Measurements from ENCODE around the gene ZNF362. TPM values are rescaled to one million over a fixed set of nuclear protein-coding genes. Genes with fewer than 3 reads are reported as not detected.

The ZNF362 gene, protein sequence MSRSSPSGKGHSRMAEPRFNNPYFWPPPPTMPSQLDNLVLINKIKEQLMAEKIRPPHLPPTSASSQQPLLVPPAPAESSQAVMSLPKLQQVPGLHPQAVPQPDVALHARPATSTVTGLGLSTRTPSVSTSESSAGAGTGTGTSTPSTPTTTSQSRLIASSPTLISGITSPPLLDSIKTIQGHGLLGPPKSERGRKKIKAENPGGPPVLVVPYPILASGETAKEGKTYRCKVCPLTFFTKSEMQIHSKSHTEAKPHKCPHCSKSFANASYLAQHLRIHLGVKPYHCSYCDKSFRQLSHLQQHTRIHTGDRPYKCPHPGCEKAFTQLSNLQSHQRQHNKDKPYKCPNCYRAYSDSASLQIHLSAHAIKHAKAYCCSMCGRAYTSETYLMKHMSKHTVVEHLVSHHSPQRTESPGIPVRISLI
- polyA plus RNA-seq (2013, experiment 1 of 2) = 25.3 TPM
- polyA plus RNA-seq (2013, experiment 2 of 2) = 25.7 TPM

DNA sequence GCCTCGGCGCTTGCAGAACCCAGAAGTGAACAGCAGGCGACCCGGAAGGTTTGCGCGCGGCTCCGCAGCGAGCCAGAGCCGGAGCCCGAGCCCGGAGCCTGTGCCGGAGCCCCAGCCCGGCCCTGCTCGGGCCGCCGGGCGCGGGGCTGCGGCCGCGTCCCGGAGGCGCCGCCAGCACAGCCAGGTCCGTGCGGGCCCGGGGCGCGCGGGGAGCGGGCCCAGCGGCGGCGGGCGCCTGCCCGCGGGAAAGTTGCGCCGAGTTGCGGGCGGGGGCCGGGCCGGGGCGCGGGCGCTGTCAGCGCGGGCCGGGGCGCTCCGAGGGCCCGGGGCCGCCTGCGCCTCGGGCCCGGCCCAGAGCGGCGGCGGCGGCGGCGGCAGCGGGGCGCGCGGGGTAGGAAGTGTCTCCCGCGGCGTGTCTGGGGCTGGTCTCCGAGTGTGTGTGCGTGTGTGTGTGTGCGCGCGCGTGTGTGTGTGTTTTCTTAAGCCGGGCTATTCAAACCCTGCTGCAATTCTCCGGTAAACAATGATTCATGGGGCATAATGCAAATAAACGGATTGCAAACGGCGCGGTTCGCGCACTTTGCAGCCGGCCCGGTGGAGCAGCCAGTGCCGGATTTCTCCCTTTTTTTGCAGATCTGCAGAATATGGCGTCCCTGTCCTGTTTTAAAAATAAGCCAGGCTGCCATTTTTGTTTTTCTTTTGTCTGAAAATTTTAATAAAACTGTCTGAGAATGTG lies at the start of gene ZNF362:
Gene ZNF362 (plus strand): TSS at position 22 of the 736 bp plus-strand sequence. CDS start 14,083 bp downstream, outside the sequence.
- H3K9ac ChIP-seq (ENCODE audit: low read length) = peak within 1 kb of the TSS; percentile 87

DNA sequence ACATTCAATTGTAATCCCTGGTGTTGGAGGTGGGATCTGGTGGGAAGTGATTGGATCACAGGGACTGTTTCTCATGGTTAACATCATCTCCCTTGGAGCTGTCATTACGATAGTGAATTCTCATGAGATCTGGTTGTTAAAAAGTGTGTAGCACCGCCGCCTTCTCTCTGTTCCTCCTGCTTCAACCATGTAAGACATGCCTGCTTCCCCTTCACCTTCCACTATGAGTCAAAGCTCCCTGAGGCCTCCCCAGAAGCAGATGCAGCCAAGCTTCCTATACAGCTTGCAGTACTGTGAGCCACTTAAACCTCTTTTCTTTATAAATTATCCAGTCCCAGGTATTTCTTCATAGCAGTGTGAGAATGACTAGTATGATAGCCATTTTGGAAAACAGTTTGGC lies 44.3 kb upstream of the ZNF362 start:
- H2AK5ac ChIP-seq (ENCODE audit: low read length) = no peak overlapping the region
- no peak overlapping the region for H3K4ac ChIP-seq (ENCODE audit: low read depth, low read length)
- H2BK15ac ChIP-seq (replicated peaks; ENCODE audit: low read depth) = no peak overlapping the region
- H3K23ac ChIP-seq (ENCODE audit: low read length) = no peak overlapping the region
- no peaks in the 10 kb centered on the region for H3K4me1 ChIP-seq (ENCODE audit: control insufficient read depth, low read depth, low read length)
- H2BK120ac ChIP-seq (ENCODE audit: low read depth, low read length) = no peak overlapping the region
- no CpG with 5 or more reads among the region's 3 CpGs for WGBS (ENCODE audit: extremely low coverage, insufficient coverage, low lambda C conversion rate)
- DNase-seq = no peak
- no peaks in the 10 kb centered on the region for H3K27me3 ChIP-seq (ENCODE audit: insufficient read depth, low read length, poor library complexity)
- H3K18ac ChIP-seq (ENCODE audit: low read length) = no peak overlapping the region
- H2BK5ac ChIP-seq (ENCODE audit: low read length) = no peak overlapping the region
- H3K79me1 ChIP-seq (ENCODE audit: low read length) = no peaks in the 10 kb centered on the region
- no peak overlapping the region for H4K8ac ChIP-seq (ENCODE audit: low read depth, low read length)
- no peak overlapping the region for H3K56ac ChIP-seq (ENCODE audit: low read length)
- no peaks in the 10 kb centered on the region for H3K79me2 ChIP-seq (ENCODE audit: control insufficient read depth, insufficient read depth, low read length)
- no peak overlapping the region for H3K4me2 ChIP-seq (ENCODE audit: low read length)
- no peak overlapping the region for H3K9ac ChIP-seq (ENCODE audit: low read length)
- no peak overlapping the region for H4K5ac ChIP-seq (ENCODE audit: low read length)
- no peaks in the 10 kb centered on the region for H3K36me3 ChIP-seq (ENCODE audit: control insufficient read depth, insufficient read depth, low read length)
- no peak overlapping the region for H3K27ac ChIP-seq (ENCODE audit: low read depth, low read length)
- H3K4me3 ChIP-seq (ENCODE audit: low read length) = no peak overlapping the region

More for the DNA sequence above, at the start of gene ZNF362:
- H3K23ac ChIP-seq (ENCODE audit: low read length) = peak within 1 kb of the TSS; percentile 66
- peak within 1 kb of the TSS; percentile 95 for H3K56ac ChIP-seq (ENCODE audit: low read length)
- peak within 1 kb of the TSS; percentile 31 for H2BK120ac ChIP-seq (ENCODE audit: low read depth, low read length)
- H3K18ac ChIP-seq (ENCODE audit: low read length) = peak within 1 kb of the TSS; percentile 93
- no peak within 1 kb of the TSS for H4K5ac ChIP-seq (ENCODE audit: low read length)
- peak; percentile 78 for DNase-seq
- H3K36me3 ChIP-seq (ENCODE audit: control insufficient read depth, insufficient read depth, low read length) = peaks cover 1% of the 10 kb centered on the region
- H4K8ac ChIP-seq (ENCODE audit: low read depth, low read length) = peak within 1 kb of the TSS; percentile 58
- WGBS (ENCODE audit: extremely low coverage, insufficient coverage, low lambda C conversion rate) = no CpG with 5 or more reads among the region's 88 CpGs
- H3K4ac ChIP-seq (ENCODE audit: low read depth, low read length) = peak within 1 kb of the TSS; percentile 76
- H3K4me1 ChIP-seq (ENCODE audit: control insufficient read depth, low read depth, low read length) = peaks cover 20% of the 10 kb centered on the region
- H3K79me1 ChIP-seq (ENCODE audit: low read length) = peaks cover 25% of the 10 kb centered on the region
- H2BK15ac ChIP-seq (replicated peaks; ENCODE audit: low read depth) = no peak within 1 kb of the TSS
- peak within 1 kb of the TSS; percentile 66 for H3K4me2 ChIP-seq (ENCODE audit: low read length)
- peak within 1 kb of the TSS; percentile 30 for H2BK5ac ChIP-seq (ENCODE audit: low read length)
- peak within 1 kb of the TSS; percentile 86 for H3K4me3 ChIP-seq (ENCODE audit: low read length)
- peaks cover 27% of the 10 kb centered on the region for H3K79me2 ChIP-seq (ENCODE audit: control insufficient read depth, insufficient read depth, low read length)
- no peaks in the 10 kb centered on the region for H3K27me3 ChIP-seq (ENCODE audit: insufficient read depth, low read length, poor library complexity)
- H3K27ac ChIP-seq (ENCODE audit: low read depth, low read length) = peak within 1 kb of the TSS; percentile 75
- no peak within 1 kb of the TSS for H2AK5ac ChIP-seq (ENCODE audit: low read length)

DNA sequence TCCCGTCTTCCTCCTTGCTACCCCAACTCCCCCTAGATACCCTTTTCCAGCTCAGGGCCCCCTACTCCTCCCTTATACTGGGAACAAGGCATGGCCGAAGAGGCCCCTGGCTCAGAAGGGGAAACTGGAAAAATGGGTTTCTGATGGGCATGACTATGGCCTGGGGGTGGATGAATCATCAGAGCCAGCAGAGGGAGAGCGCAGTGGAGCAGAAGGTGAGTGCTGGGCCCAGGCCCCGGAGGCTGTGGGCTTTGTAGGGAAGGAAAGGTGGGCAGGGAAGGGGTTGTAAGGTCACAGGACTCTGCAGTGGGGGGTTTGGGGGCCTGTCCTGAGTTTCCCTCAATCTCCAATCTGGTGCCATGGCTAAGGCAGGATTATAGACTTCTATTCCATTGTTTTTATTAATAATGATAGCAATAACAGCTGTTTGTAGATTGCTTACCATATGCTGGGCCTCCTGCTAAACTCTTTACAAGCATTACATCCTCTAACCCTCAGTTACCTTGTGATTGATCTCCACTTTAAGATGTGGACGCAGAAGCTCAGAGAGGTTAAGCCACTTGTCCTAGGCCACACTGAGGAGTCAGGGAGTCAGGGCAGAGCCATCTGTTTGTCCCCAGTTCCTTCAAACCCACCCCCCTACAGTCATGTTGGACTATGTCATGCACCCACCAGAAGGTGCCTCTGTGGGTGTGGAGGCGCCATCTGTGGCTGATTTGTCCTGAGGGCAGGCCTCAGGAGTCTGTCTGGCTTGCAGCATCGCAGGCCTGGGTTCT lies 36.2 kb upstream of the ZNF362 start:
- Histone ChIP-seq H2AK5ac (ENCODE audit: low read length) (no peak overlapping the region), H3K4me1 (ENCODE audit: control insufficient read depth, low read depth, low read length) (no peaks in the 10 kb centered on the region), H3K36me3 (ENCODE audit: control insufficient read depth, insufficient read depth, low read length) (no peaks in the 10 kb centered on the region), H3K9ac (ENCODE audit: low read length) (no peak overlapping the region), H3K79me2 (ENCODE audit: control insufficient read depth, insufficient read depth, low read length) (no peaks in the 10 kb centered on the region), H3K27me3 (ENCODE audit: insufficient read depth, low read length, poor library complexity) (no peaks in the 10 kb centered on the region), H3K56ac (ENCODE audit: low read length) (peak overlapping the region; percentile 22), H3K23ac (ENCODE audit: low read length) (no peak overlapping the region), H3K27ac (ENCODE audit: low read depth, low read length) (no peak overlapping the region), H3K4me3 (ENCODE audit: low read length) (no peak overlapping the region), H3K4me2 (ENCODE audit: low read length) (no peak overlapping the region), H2BK120ac (ENCODE audit: low read depth, low read length) (no peak overlapping the region), H2BK5ac (ENCODE audit: low read length) (no peak overlapping the region), H4K5ac (ENCODE audit: low read length) (no peak overlapping the region), H3K18ac (ENCODE audit: low read length) (no peak overlapping the region), H4K8ac (ENCODE audit: low read depth, low read length) (no peak overlapping the region), H3K79me1 (ENCODE audit: low read length) (no peaks in the 10 kb centered on the region), H3K4ac (ENCODE audit: low read depth, low read length) (no peak overlapping the region), H2BK15ac (replicated peaks; ENCODE audit: low read depth) (no peak overlapping the region)
- peak; percentile 73 for DNase-seq
- no CpG with 5 or more reads among the region's 7 CpGs for WGBS (ENCODE audit: extremely low coverage, insufficient coverage, low lambda C conversion rate)

DNA sequence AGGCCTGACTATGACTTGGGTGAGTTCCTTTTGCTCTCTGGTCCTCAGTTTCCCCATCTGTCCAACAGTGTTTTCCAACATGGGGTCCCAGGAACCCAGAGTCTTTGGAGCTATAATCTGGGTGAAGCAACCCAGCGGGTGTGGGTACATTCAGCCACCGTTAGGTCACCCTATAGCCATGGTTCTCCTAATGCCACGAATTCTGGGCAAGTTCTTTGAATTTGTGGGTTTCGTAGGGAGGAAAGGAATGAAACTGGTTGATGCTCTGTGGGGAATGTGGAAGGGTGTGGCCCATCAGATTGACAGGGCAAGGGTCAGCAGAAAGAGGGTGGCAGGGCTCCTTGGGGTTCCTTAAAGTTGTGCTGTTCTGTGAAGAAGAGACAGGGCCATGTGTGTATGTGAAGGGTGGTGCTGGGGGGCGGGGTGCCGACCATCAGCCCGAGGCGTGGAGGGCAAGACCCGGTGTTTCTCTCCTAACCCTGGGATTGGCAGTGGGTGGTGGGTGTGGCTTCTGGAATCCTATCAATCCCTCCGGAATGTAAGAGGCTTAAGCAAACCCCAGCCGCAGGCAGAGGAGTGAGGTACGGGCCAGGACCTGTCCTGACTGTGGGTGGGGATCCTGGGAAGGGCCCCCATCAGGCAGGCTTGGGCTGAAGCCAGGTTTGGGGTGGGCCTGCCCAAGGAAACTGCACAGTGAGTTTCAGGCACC lies 35.5 kb upstream of the ZNF362 start:
- Histone ChIP-seq H3K4me1 (ENCODE audit: control insufficient read depth, low read depth, low read length) (no peaks in the 10 kb centered on the region), H3K27ac (ENCODE audit: low read depth, low read length) (no peak overlapping the region), H3K4me2 (ENCODE audit: low read length) (no peak overlapping the region), H4K8ac (ENCODE audit: low read depth, low read length) (no peak overlapping the region), H2BK120ac (ENCODE audit: low read depth, low read length) (no peak overlapping the region), H3K4me3 (ENCODE audit: low read length) (no peak overlapping the region), H3K18ac (ENCODE audit: low read length) (no peak overlapping the region), H2BK5ac (ENCODE audit: low read length) (no peak overlapping the region), H3K36me3 (ENCODE audit: control insufficient read depth, insufficient read depth, low read length) (no peaks in the 10 kb centered on the region), H2AK5ac (ENCODE audit: low read length) (no peak overlapping the region), H3K23ac (ENCODE audit: low read length) (no peak overlapping the region), H3K79me1 (ENCODE audit: low read length) (no peaks in the 10 kb centered on the region), H3K9ac (ENCODE audit: low read length) (no peak overlapping the region), H3K27me3 (ENCODE audit: insufficient read depth, low read length, poor library complexity) (no peaks in the 10 kb centered on the region), H3K56ac (ENCODE audit: low read length) (peak overlapping the region; percentile 22), H3K4ac (ENCODE audit: low read depth, low read length) (no peak overlapping the region), H4K5ac (ENCODE audit: low read length) (no peak overlapping the region), H3K79me2 (ENCODE audit: control insufficient read depth, insufficient read depth, low read length) (no peaks in the 10 kb centered on the region), H2BK15ac (replicated peaks; ENCODE audit: low read depth) (no peak overlapping the region)
- peak; percentile 73 for DNase-seq
- no CpG with 5 or more reads among the region's 12 CpGs for WGBS (ENCODE audit: extremely low coverage, insufficient coverage, low lambda C conversion rate)

DNA sequence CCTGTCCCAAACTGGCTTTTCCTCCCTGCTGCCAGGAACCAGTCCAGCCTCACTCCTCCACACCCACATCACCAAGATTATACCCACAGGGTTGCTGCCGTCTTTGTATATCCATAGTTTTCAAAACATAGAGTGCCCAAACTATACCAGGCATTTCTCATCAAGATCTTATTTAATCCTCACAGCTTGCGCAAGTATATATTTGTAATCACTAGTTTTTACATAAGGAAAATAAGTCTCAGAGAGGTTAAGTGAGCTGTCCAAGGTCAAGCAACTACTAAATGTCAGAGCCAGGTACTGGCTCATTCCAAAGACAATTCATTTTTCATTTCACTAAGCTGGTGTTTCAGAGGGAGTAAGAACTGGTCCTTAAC lies 34.9 kb upstream of the ZNF362 start:
- no peaks in the 10 kb centered on the region for H3K79me2 ChIP-seq (ENCODE audit: control insufficient read depth, insufficient read depth, low read length)
- no peak overlapping the region for H3K4me2 ChIP-seq (ENCODE audit: low read length)
- no peak overlapping the region for H4K5ac ChIP-seq (ENCODE audit: low read length)
- H3K27me3 ChIP-seq (ENCODE audit: insufficient read depth, low read length, poor library complexity) = no peaks in the 10 kb centered on the region
- H3K56ac ChIP-seq (ENCODE audit: low read length) = no peak overlapping the region
- H3K27ac ChIP-seq (ENCODE audit: low read depth, low read length) = no peak overlapping the region
- no peak overlapping the region for H3K18ac ChIP-seq (ENCODE audit: low read length)
- H3K4me1 ChIP-seq (ENCODE audit: control insufficient read depth, low read depth, low read length) = no peaks in the 10 kb centered on the region
- DNase-seq = no peak
- H3K79me1 ChIP-seq (ENCODE audit: low read length) = no peaks in the 10 kb centered on the region
- H3K4me3 ChIP-seq (ENCODE audit: low read length) = no peak overlapping the region
- no peak overlapping the region for H2BK5ac ChIP-seq (ENCODE audit: low read length)
- H2BK120ac ChIP-seq (ENCODE audit: low read depth, low read length) = no peak overlapping the region
- H2BK15ac ChIP-seq (replicated peaks; ENCODE audit: low read depth) = no peak overlapping the region
- no peaks in the 10 kb centered on the region for H3K36me3 ChIP-seq (ENCODE audit: control insufficient read depth, insufficient read depth, low read length)
- no peak overlapping the region for H2AK5ac ChIP-seq (ENCODE audit: low read length)
- H4K8ac ChIP-seq (ENCODE audit: low read depth, low read length) = no peak overlapping the region
- WGBS (ENCODE audit: extremely low coverage, insufficient coverage, low lambda C conversion rate) = no CpG with 5 or more reads among the region's 2 CpGs
- no peak overlapping the region for H3K9ac ChIP-seq (ENCODE audit: low read length)
- no peak overlapping the region for H3K23ac ChIP-seq (ENCODE audit: low read length)
- no peak overlapping the region for H3K4ac ChIP-seq (ENCODE audit: low read depth, low read length)
